RWPE2 (cell line): ENCODE data around the gene RNF141.

ENCODE experiments used
- ATAC-seq: fragments of 200-7000 bp; cut with Tn5 transposase; 3 replicates; pipeline ENCODE4 v1.9.1; 2021; ENCODE audit warnings: low read depth
- DNase-seq: peaks from one replicate; pipeline ENCODE4 v3.0.0-alpha.2; 2020; ENCODE audit warnings: low spot score
- H3K27ac ChIP-seq: fragments of 450-650 bp; 2 replicates; pipeline ENCODE4 v1.5.1; 2017; ENCODE audit warnings: mild to moderate bottlenecking; ENCODE audit not compliant: poor library complexity, severe bottlenecking
- H3K27me3 ChIP-seq: fragments of 250-450 bp; sonication (Bioruptor Pico); 2 replicates; pipeline ENCODE4 v1.5.1; 2021; ENCODE audit warnings: mild to moderate bottlenecking, moderate library complexity; ENCODE audit not compliant: insufficient read depth, poor library complexity, severe bottlenecking
- H3K36me3 ChIP-seq: fragments of 250-450 bp; sonication (Bioruptor Pico); 2 replicates; pipeline ENCODE4 v1.5.1; 2020; ENCODE audit warnings: low read depth, mild to moderate bottlenecking, moderate library complexity
- H3K4me1 ChIP-seq: fragments of 250-450 bp; sonication (Bioruptor Pico); 2 replicates; pipeline ENCODE4 v1.5.1; 2021; ENCODE audit warnings: mild to moderate bottlenecking, moderate library complexity; ENCODE audit not compliant: insufficient read depth, poor library complexity, severe bottlenecking
- H3K4me3 ChIP-seq: fragments of 250-450 bp; sonication (Bioruptor Pico); 2 replicates; pipeline ENCODE4 v1.5.1; 2021; ENCODE audit warnings: mild to moderate bottlenecking, moderate library complexity; ENCODE audit not compliant: severe bottlenecking
- H3K9me3 ChIP-seq: fragments of 250-450 bp; sonication (Bioruptor Pico); 2 replicates; pipeline ENCODE4 v1.5.1; 2021; ENCODE audit warnings: mild to moderate bottlenecking, moderate library complexity; ENCODE audit not compliant: severe bottlenecking
- CTCF ChIP-seq: fragments of 450-650 bp; IDR thresholded peaks from one replicate; pipeline ENCODE4 v1.5.1; 2017; ENCODE audit warnings: mild to moderate bottlenecking, moderate library complexity; ENCODE audit not compliant: poor library complexity, severe bottlenecking

The RNF141 gene

GRCh38 chr11:10561947-10562346 lies 21.0 kb upstream of the RNF141 start:
- H3K4me3 ChIP-seq, result no peak overlapping the region
- H3K9me3 ChIP-seq, result no peaks in the 10 kb centered on the region

GRCh38 chr11:10561043-10561818 lies 20.2 kb upstream of the RNF141 start:
- H3K27me3 ChIP-seq, result no peaks in the 10 kb centered on the region
- H3K36me3 ChIP-seq, result no peaks in the 10 kb centered on the region
- no peaks in the 10 kb centered on the region for H3K9me3 ChIP-seq
- ATAC-seq (peak; percentile 78), DNase-seq (no peak)
- no peaks in the 10 kb centered on the region for H3K4me1 ChIP-seq
- H3K27ac ChIP-seq, result no peak overlapping the region
- no peak overlapping the region for H3K4me3 ChIP-seq
- no peak for TF ChIP-seq CTCF

More at GRCh38 chr11:10561947-10562346, 21.0 kb upstream of the RNF141 start:
- Histone ChIP-seq H3K27ac (no peak overlapping the region), H3K4me1 (no peaks in the 10 kb centered on the region), H3K27me3 (no peaks in the 10 kb centered on the region), H3K36me3 (no peaks in the 10 kb centered on the region)
- TF ChIP-seq CTCF, result no peak
- DNase-seq (no peak), ATAC-seq (no peak)

GRCh38 chr11:10558288-10558687 lies 17.3 kb upstream of the RNF141 start:
- Histone ChIP-seq H3K36me3 (no peaks in the 10 kb centered on the region), H3K27ac (no peak overlapping the region), H3K4me1 (no peaks in the 10 kb centered on the region), H3K9me3 (no peaks in the 10 kb centered on the region), H3K4me3 (no peak overlapping the region), H3K27me3 (no peaks in the 10 kb centered on the region)
- DNase-seq (no peak), ATAC-seq (no peak)
- no peak for TF ChIP-seq CTCF

- H3K36me3 ChIP-seq, result no peaks in the 10 kb centered on the region
- DNase-seq, result no peak
- H3K27ac ChIP-seq, result no peak overlapping the region
- no peaks in the 10 kb centered on the region for H3K9me3 ChIP-seq
- no peaks in the 10 kb centered on the region for H3K4me1 ChIP-seq
- TF ChIP-seq CTCF, result no peak
- H3K4me3 ChIP-seq, result no peak overlapping the region
- H3K27me3 ChIP-seq, result no peaks in the 10 kb centered on the region
- ATAC-seq, result no peak
Measured at GRCh38 chr11:10556590-10556989, 15.6 kb upstream of the RNF141 start.

GRCh38 chr11:10551845-10552352 lies 10.9 kb upstream of the RNF141 start:
- TF ChIP-seq CTCF, result no peak
- Histone ChIP-seq H3K9me3 (no peaks in the 10 kb centered on the region), H3K36me3 (no peaks in the 10 kb centered on the region), H3K4me3 (no peak overlapping the region), H3K27ac (no peak overlapping the region), H3K27me3 (no peaks in the 10 kb centered on the region), H3K4me1 (peaks cover 3% of the 10 kb centered on the region)
- ATAC-seq (no peak), DNase-seq (no peak)
